NT2/D1 (cell line): Measurements from ENCODE around the gene SDR42E2.

Experiments used
- DNase-seq: peaks from one replicate; pipeline ENCODE4 v3.0.0-alpha.2; 2011; ENCODE audit warnings: low read depth, low spot score
- H3K27me3 ChIP-seq: 2 replicates; pipeline ENCODE4 v1.6.0; 2011; ENCODE audit warnings: mild to moderate bottlenecking; ENCODE audit not compliant: insufficient read length, insufficient read depth
- H3K36me3 ChIP-seq: 2 replicates; pipeline ENCODE4 v1.6.1; 2011; ENCODE audit warnings: mild to moderate bottlenecking, low read length, mixed read lengths; ENCODE audit not compliant: insufficient read depth, insufficient read length
- H3K4me1 ChIP-seq: 2 replicates; pipeline ENCODE4 v1.5.1; 2011; ENCODE audit not compliant: insufficient read depth, insufficient read length
- H3K4me3 ChIP-seq: 2 replicates; pipeline ENCODE4 v1.5.1; 2011; ENCODE audit warnings: low read depth; ENCODE audit not compliant: insufficient read length
- H3K9ac ChIP-seq: 2 replicates; pipeline ENCODE4 v1.6.0; 2011; ENCODE audit warnings: low read depth; ENCODE audit not compliant: insufficient read length
- H3K9me3 ChIP-seq: 2 replicates; pipeline ENCODE4 v1.5.1; 2011; ENCODE audit warnings: mild to moderate bottlenecking, low read length; ENCODE audit not compliant: insufficient read depth
- SUZ12 ChIP-seq: IDR thresholded peaks from 2 replicates; pipeline ENCODE4 v1.6.1; 2011; ENCODE audit not compliant: insufficient read length, insufficient read depth; ENCODE audit errors: extremely low read depth
- YY1 ChIP-seq: IDR thresholded peaks from 2 replicates; pipeline ENCODE4 v1.6.1; 2011; ENCODE audit not compliant: insufficient read length, insufficient read depth
- ZNF274 ChIP-seq: IDR thresholded peaks from 2 replicates; pipeline ENCODE4 v1.6.1; 2011; ENCODE audit warnings: mild to moderate bottlenecking, low read depth, low read length

The SDR42E2 gene

GRCh38 chr16:22161999-22162655 is at the start of gene SDR42E2:
SDR42E2 (plus strand) TSS chr16:22162506; CDS start chr16:22165583, 3,077 bp downstream.
- TF ChIP-seq YY1 (no peak), ZNF274 (no peak)
- H3K27me3 ChIP-seq, result peaks cover 49% of the 10 kb centered on the region
- H3K9ac ChIP-seq, result no peak within 1 kb of the TSS
- H3K36me3 ChIP-seq, result no peaks in the 10 kb centered on the region
- no peak for DNase-seq
- peaks cover 8% of the 10 kb centered on the region; the same call in 1 of the 2 replicates for H3K9me3 ChIP-seq
- no peaks in the 10 kb centered on the region for H3K4me1 ChIP-seq
- peak within 1 kb of the TSS; percentile 48 for H3K4me3 ChIP-seq

GRCh38 chr16:22116095-22116700 is 46.1 kb upstream of the SDR42E2 start:
- DNase-seq, result no peak
- no peaks in the 10 kb centered on the region for H3K9me3 ChIP-seq
- H3K27me3 ChIP-seq, result no peaks in the 10 kb centered on the region
- no peak for TF ChIP-seq SUZ12
- no peak for TF ChIP-seq ZNF274
- TF ChIP-seq YY1, result no peak
- H3K4me3 ChIP-seq, result no peak overlapping the region
- H3K4me1 ChIP-seq, result no peaks in the 10 kb centered on the region
- H3K36me3 ChIP-seq, result no peaks in the 10 kb centered on the region
- H3K9ac ChIP-seq, result no peak overlapping the region

DNA sequence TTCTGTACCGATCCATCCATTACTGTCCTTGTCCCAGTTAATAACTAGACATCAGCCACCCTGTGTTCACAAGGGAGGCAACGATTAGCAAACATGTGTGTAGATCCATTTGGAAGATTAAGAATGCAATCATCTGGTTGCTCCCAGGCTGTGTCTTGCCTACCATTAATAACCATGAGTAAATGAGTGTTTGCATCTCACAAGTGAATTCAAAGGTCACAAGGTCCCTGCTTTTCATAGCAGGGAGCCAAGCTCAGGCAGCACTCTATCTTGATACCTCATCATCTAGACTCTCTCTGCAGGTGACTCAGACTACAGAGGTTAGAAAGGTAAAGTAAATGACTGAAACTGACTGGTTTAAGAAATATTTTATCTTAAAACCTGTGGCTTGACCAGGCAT is 44.7 kb upstream of the SDR42E2 start:
- H3K9me3 ChIP-seq, result no peaks in the 10 kb centered on the region
- no peaks in the 10 kb centered on the region for H3K36me3 ChIP-seq
- no peak for DNase-seq
- no peak overlapping the region for H3K4me3 ChIP-seq
- H3K27me3 ChIP-seq, result no peaks in the 10 kb centered on the region
- H3K4me1 ChIP-seq, result no peaks in the 10 kb centered on the region
- TF ChIP-seq ZNF274 (no peak), YY1 (no peak), SUZ12 (no peak)
- H3K9ac ChIP-seq, result no peak overlapping the region

DNA sequence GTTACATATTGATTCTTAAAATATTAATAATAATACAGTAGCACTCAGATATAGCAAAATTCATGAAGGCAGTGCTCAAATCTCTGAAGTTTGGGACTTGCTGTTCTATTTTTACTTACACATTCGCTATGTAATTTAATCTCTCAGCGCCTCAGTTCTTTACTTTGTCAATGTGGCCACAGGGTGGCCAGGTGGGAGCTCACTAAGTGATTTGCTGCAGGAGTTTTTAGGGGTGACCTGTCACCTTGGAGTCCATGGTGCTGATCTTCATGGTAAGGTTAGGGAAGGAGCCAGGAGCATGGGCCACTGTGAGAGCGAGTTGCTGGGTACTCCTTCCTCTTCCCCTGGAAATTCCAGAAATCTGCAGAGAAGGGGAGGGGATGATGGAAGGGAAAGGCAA is 41.9 kb upstream of the SDR42E2 start:
- Histone ChIP-seq H3K4me3 (no peak overlapping the region), H3K9ac (no peak overlapping the region), H3K9me3 (no peaks in the 10 kb centered on the region), H3K4me1 (peaks cover 5% of the 10 kb centered on the region), H3K36me3 (no peaks in the 10 kb centered on the region), H3K27me3 (no peaks in the 10 kb centered on the region)
- no peak for DNase-seq
- no peak for TF ChIP-seq YY1
- TF ChIP-seq ZNF274, result no peak
- no peak for TF ChIP-seq SUZ12

DNA sequence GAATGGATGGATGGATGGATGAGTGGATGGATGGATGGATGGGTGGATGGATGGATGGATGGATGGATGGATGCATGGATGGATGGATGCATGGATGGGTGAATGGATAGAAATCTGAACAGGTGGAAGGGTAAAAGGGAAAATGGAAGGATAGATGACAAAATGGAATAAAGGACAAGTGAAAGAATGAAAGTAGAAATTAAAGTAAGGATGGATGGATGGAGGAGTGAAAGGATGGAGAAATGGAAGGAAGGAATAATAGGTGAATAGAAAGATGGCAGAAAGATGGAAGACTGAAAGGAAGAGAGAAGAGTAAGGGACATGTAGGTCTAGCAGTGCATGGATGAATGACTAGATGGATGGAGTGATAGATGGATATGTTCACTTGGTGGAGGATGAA is 40.1 kb upstream of the SDR42E2 start:
- Histone ChIP-seq H3K4me1 (peaks cover 5% of the 10 kb centered on the region), H3K36me3 (no peaks in the 10 kb centered on the region), H3K4me3 (no peak overlapping the region), H3K27me3 (no peaks in the 10 kb centered on the region), H3K9ac (no peak overlapping the region), H3K9me3 (no peaks in the 10 kb centered on the region)
- TF ChIP-seq SUZ12 (no peak), YY1 (no peak), ZNF274 (no peak)
- DNase-seq, result no peak

GRCh38 chr16:22123146-22123545 is 39.2 kb upstream of the SDR42E2 start:
- H3K4me1 ChIP-seq, result peaks cover 5% of the 10 kb centered on the region
- H3K36me3 ChIP-seq, result no peaks in the 10 kb centered on the region
- no peak for DNase-seq
- H3K4me3 ChIP-seq, result no peak overlapping the region
- H3K9ac ChIP-seq, result peak overlapping the region; percentile 28
- H3K9me3 ChIP-seq, result no peaks in the 10 kb centered on the region
- no peaks in the 10 kb centered on the region for H3K27me3 ChIP-seq
- no peak for TF ChIP-seq YY1
- no peak for TF ChIP-seq SUZ12
- TF ChIP-seq ZNF274, result no peak

DNA sequence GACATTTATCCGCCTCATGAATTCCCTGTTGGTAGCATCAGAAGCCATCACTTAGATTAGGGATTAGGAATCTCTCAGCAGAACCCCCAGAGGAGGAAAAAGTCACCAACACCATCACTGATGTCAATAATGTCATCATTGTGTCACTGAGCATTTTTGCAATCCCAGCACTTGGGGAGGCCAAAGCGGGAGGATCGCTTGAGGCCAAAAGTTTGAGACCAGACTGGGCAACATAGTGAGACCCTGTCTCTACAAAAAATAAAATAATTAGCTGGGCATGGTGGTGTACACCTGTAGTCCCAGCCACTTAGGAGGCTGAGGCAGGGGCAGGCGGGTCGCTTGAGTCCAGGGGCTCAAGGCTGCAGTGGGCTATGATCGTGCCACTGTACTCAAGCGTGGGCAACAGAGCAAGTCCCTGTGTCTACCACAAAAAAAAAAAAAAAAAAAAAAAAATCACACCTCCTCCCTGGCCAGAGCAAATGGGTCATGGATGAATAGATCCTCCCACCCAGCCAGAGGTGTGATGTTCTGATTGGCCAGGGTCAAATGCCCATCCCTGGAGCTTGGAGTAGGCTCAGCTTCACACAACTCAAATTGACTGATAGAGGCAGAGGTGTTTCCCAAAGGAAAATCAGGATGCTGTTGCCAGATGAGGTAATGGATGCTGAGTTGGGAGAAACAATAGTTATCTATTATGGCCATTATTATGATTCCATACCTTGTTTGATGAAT is 38.4 kb upstream of the SDR42E2 start:
- no peaks in the 10 kb centered on the region for H3K27me3 ChIP-seq
- TF ChIP-seq ZNF274 (no peak), YY1 (no peak), SUZ12 (no peak)
- DNase-seq, result no peak
- H3K4me1 ChIP-seq, result peaks cover 5% of the 10 kb centered on the region
- no peak overlapping the region for H3K4me3 ChIP-seq
- no peaks in the 10 kb centered on the region for H3K9me3 ChIP-seq
- peak overlapping the region; percentile 28 for H3K9ac ChIP-seq
- no peaks in the 10 kb centered on the region for H3K36me3 ChIP-seq
